GM19463 (cell line): ENCODE data around the gene STAM.
A peak's percentile ranks its signal among the peaks of the same experiment; 100 is the strongest.

Experiments used
- ATAC-seq: cut with Tn5 transposase; IDR thresholded peaks from one replicate; pipeline ENCODE4 v1.9.1; 2021; ENCODE audit warnings: mild to moderate bottlenecking, moderate library complexity; ENCODE audit not compliant: unreplicated experiment

Gene STAM

DNA sequence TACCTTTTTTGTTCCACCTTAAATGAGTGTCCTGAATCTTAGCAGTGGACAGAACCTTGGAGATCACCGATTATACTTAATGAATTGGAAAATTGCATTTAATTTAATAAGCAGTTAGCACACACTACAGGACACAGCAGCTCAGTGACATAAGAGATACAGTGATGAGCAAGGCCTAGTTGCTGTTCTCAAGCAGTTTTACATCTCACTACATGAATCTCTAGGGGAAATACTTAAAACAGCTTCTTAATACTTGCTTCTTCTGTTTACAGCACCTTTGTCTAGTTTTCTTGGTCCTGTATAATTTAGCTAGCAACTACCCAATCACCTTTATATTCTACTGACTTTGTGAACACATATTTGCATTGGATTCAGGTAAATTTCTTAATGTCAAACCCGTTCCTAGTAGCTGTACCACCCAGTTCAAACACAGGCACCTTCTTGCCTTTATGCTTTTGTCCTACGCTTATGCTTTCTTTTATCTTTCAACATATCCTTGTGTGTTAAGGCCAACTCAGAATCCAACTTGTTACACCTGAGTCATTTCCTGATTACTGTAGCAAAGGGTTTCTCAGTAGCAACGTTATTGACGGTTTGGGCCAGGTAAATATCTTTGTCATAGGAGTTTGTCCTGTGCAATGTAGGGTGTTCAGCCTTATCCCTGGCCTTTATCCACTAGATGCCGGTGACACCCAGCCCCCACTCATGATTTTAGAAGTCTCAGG lies 1.8 kb downstream of the STAM start:
- ATAC-seq = no peak

DNA sequence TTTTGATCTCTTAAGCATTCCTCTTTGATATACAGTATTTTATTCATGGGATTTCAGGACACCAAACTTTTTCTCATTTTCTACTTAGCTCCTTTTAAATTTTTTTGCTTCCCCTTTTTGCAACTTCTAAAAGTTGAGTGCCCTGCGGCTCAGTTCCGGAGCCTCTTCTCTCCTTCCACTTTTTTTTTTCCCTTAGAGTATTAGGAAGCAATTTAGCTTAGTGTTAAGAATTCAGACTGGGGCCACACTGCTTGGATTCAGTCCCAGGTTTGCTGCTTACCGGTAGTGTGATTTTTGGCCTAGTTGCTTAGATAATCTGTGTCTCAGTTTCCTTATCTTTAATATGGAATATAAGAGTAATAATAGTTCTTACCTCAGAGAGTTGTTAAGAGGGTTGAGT lies 3.4 kb downstream of the STAM start:
- no peak for ATAC-seq

DNA sequence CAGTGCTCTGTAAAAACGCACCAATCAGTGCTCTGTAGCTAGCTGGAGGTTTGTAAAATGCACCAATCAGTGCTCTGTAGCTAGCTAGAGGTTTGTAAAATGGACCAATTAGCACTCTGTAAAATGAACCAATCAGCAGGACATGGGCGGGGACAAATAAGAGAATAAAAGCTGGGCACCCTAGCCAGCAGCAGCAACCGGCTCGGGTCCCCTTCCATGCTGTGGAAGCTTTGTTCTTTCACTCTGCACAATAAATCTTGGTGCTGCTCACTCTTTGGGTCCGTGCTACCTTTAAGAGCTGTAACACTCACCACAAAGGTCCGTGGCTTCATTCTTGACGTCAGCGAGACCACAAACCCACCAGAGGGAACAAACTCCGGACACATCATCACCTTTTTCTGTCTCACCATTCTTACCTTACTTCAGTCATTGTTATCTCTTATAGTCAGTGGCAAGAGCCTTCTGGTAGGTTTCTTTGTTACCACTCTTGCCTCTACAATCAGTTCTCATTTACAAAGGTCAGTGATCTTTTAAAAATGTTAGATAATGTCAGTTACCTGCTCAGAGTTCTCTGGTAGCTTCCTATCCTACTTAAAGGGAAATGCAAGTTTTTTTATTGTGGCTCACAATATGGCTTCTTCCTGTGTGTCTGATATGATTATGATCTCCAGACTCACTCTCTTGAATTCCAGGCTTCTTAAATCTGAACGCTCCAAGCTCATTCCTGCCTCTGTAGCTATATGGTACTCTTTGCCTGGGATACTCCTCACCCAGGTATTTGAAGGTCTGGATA lies 4.5 kb downstream of the STAM start:
- ATAC-seq = no peak

DNA sequence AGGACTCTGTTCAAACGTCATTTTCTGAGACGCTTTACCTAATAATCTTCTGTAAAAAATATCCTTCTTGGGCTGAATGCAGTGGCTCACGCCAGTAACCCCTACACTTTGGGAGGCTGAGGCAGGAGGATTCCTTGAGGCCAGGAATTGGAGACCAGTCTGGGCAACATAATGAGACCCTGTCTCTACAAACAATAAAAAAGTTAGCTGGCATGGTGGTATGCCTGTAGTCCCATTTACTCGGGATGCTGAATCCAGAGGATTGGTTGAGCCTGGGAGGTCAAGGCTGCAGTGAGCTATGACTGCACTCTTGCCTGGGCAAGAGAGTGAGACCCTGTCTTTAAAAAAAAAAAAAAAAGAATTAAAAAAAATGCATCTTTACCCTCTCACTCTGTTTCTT lies 5.1 kb downstream of the STAM start:
- no peak for ATAC-seq

DNA sequence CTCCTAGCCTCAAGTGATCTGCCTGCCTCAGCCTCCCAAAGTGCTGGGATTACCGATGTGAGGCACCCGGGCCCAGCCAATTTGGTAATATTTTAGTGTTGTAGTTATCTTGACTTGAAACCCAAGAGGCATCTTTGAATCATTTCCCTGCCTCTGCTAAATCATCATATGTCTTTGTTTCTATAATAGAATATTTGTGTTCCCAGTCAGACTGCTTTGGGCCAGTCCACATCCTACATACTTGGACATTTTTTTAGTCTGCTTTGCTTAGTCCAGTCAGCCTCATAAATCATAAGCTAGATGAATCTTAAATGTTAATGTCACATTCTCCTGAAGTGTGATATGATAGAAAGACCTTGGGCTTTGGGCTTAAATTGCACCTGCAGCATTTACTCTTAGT lies 5.9 kb downstream of the STAM start:
- ATAC-seq = no peak

DNA sequence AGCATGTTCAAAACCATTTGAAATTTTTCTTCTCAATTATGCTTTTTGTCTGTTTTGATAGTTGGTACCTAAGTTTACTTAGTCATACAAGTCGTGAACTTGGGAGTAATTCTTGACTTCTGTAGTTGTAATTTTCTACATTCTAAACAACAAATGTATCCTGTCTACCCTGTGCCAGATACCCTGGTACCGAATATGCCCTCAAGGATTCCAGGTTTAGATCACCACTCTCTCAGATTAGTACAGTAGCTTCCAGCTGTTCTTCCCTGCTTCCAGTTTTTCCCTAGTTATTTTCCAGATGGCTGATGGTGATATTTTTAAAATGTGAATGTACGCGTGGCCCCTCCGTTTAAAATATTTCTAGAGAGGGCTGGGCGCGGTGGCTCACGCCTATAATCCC lies 6.5 kb downstream of the STAM start:
- ATAC-seq = no peak

DNA sequence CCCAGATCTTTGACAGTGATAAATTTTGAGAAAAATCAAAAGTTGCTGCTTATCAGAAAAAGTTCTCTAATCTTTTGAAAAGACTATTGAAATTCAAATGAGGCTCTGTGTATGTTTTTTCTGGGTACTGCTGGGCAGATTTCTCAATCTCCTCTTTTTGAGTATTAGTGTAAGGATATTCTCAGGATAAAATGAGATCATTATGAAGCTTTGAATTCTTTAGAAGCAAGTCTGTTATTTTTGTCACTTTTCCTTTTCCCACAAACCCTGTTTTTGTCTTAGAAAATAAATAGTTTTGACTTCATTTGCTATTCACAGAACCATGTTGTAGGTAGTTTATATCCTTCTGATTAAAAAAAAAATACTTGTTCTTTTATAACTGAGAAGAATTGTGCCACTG lies 7.9 kb downstream of the STAM start:
- ATAC-seq = no peak

DNA sequence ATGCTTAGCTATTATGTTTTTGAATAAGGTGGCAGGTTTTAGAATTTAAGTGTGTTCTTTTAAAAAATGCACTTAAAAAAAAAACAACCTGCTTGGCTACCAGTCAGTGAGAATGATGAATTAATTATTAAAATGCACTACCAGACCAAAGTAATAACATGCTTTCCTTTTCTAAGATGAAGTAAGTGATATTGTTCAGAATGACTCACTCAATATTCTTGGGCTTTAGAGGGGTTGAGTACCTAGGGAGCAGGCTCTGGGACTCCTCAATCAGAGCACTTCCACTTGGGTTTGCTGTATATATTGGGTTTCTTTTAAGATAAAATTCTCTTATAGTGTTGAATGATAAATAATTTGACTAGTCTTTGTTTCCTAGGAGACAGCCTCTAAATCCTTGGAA lies 8.6 kb downstream of the STAM start:
- no peak for ATAC-seq

DNA sequence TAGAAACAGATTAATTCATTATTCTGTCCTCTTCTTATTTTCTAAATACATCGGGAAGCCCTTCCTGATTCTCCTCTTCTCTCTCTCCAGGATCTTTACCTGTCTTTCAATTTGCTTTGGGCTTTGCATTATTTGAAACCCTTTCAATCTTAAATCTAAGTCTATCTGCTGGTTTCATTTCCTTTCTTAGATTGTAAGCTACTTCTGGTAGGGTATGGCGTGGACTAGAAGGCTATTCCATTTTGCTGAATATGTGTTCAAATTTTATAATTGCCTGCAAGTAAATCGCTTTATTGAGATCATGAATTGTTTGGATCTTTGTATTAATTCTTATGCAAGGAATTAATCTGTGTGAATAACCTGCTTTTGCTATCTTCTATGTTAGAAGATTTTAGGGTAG lies 11.1 kb downstream of the STAM start:
- ATAC-seq = peak; percentile 6

DNA sequence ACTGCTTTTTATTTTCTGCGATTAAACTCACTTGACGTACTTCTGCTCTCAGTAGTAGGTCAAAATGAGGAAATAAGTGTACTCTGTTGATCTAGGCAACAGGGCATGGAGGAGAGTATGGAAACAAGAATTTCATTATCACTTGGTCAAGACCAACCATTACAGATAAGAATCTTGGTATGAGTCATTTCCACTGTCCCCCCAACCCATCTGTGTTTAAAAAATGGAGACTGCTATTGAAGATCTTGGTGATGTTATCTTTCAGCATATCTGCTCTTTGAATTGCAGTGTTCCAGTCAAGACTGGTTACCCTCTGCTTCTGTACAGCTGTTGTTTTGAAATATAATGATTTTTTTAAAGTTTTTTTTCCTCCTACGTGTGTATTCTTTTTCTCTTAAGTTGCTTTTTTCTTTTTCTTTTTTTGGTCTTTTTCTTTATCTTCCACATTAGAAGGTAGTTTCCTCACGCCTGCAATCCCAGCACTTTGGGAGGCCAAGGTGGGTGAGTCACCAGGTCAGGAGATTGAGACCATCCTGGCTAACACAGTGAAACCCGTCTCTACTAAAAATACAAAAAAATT lies 11.7 kb downstream of the STAM start:
- peak; percentile 89 for ATAC-seq

DNA sequence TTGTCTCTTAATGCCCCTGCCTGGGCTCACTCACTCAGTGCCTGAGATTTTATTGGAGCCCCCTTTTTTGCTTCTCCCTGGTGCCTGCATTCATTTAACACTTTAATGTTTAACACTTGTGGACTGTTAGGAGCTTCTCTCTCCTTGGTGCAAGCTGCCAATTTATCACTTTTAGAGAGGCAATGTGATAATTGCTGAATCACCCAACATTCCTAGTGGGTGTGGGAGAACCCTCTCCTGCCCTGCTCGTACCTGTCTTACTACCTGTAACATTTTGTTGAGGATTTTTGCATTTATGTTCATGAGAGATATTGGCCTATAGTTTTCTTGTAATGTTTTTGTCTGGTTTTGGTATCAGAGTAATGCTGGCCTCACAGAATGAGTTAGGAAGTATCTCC lies 13.2 kb downstream of the STAM start:
- no peak for ATAC-seq

DNA sequence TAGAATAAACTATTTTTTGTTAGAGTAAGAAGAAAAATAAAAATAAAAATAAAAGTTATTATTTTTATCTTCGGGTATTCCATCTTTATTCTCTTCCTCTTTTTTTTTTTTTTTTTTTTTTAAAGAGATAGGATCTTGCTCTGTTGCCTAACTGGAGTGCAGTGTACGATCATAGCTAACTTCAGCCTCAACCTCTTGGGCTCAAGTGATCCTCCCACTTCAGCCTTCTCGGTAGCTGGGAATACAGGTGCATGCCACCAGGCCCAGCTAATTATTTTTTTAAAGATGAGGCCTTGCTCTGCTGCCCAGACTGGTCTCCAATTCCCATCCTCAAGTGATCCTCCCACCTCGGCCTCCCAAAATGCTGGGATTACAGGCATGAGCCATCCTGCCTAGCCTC lies 15.4 kb downstream of the STAM start:
- ATAC-seq = no peak

DNA sequence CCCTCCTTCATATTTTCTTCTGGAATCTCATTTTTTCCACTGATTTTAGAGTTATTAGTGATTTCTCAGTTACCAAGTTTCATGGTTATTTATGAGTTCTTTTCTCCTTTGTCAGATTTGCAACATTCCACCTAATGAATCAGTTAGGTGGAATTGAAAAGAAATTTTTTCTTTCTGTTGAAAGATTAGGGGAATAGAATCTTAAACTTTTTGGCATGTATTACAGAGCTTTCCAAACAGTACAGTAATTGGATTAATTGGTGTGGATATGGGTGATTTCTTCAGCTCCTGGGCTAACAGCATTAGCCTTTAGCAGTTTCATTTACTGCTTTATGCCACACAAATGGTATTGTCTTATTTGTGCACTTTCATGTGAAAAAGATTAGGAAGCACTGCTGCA lies 17.0 kb downstream of the STAM start:
- no peak for ATAC-seq

DNA sequence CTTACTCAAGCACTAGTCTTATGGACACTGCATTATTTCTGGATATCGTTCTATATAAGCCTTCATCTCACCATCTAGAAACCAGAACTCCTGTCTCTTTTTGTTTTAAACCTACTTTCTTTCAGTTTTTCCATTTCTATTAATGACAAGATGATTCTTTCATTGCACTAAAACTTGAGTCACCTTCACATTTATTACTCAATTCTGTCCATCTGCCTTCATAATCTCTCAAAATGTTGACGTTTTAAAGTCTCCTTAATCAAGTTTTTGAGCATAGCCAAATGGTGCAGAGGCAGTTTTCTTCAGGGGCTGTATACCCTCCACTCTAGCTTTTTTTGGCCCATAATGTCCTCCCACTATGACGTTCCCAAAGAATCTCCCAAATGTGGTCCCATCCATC lies 17.6 kb downstream of the STAM start:
- no peak for ATAC-seq

DNA sequence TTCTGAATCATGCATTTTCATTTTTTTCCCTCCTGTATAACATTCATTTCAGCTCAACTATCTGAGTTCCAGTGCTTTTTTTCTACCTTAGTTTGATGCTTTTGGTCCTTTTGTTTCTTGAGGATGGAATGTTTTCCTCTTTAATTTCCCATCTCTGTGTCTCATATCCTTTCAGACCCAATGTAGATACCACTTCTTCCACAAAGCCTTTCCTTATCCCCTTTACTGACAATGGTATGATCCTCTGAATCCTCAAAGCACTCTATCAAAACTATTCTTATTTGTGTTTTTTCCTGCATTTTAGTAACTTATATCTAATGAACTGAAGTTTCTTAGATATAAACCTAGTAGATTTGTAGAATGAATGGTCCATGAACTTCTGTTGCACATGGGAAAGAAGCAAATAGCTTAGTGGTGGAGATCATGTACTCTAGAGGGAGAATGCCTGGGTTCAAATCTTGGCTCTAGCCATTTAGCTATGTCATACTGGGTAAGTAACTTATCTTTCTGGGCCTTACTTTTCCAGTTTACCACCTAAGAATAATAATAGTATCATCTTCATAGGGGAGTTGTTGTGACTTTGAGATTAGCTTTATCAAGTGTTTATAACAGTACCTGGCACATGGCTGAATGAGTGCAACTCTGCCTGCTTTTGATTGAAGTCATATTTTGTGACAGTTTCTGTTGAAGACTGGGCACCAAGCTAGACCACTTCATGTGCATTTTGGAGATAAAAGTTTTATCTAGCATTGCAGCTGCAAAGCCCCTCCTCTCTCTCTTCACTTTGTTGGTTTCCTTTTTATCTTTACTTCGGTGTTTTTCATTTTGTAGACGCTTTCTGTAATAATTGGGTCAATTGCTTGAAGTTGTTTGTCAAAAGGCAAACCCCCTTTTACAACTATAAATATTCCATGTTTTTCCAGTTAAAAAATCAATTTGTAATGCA lies 18.5 kb downstream of the STAM start:
- ATAC-seq = no peak

DNA sequence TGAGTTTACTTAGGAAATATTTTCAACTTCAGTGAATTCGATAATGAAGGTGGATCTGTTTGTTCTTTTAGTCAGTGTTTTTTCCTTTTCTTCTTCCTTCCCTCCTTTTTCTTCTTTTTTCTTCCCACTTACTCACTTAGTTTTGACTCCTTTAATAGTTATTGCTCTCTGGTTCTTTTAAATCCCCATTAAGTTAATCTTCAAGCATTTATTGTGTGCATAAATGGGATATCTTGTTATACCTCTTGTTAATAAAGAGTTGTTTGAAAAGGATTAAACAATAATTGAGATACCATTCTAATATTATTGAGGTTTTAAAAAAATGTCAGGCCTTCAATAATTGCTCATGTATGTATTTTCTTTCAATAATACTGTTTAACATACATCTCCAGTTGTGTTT lies 19.5 kb downstream of the STAM start:
- ATAC-seq = no peak

DNA sequence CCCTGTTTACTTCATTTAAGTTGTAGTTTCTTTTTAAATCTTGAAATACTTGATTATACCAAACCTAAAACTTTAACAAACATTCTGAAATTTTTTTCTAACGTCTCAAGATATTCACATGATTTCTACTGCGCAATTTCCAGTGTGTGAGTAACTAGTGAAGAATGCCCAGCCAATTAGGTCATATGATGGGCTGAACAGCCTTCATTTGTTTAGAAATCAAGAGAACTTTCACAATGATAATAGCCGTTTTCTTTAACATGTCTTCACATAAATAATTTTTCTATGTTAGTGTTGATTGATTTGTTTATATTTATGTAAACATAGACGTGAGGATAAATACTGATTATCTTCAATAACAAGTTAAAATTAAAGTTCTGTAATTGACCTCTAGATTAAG lies 21.8 kb downstream of the STAM start:
- ATAC-seq = no peak

DNA sequence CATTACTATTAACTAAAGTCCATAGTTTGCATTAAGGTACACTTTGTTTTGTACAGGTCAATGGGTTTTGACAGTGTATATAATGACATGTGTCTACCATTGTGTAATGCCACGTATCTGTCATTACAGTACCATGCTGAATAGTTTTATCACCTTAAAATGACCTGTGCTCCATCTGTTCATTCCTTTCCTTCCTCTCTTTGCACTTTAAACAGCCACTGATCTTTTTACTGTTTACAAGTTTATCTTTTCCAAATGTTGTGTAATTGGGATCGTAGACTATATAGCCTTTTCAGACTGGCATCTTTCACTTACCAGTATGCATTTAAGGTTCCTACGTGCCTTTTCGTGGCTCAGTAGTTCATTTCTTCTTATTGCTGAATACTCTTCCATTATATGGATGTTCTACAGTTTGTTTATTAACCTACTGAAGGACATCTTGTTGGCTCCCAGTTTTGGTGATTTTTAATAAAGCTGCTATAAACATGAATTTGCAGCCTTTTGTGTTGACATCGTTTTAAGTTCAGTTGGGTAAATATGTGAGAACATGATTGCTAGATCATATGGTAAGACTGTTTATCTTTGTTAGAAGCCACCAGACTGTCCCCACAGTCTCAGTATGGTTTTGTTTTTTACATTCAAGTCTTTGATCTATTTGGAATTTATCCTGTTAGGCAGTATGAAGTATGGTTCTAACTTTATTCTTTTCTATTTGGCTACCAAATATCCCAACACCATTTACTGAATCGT lies 24.7 kb downstream of the STAM start:
- no peak for ATAC-seq

DNA sequence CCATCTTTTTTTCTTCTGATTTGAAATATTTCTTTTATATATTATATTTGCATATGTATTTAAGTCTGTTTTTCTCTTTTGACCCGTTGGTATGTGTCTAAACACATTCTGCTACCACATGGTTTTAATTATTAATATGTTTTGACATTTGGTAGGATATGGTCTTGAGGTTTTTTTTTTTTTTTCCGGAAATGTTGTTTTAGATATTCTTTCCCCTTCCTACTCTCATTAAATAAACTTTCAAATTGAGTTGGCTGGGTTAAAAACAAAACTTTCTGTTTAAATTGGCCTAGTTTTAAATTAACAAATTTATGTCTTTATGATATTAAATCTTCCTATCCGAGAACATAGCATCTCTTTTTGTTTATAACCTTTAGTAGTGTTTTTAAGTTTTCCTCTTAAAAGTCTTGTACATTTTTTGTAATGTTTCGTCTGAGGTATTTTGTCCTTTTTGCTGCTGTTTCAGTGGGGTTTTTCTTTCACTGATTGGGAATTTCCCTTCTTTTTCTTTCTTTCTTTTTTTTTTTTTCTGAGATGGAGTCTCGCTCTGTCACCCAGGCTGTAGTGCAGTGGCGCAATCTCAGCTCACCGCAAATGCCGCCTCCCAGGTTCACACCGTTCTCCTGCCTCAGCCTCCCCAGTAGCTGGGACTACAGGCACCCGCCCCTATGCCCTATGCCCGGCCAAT lies 25.4 kb downstream of the STAM start:
- ATAC-seq = peak; percentile 57

DNA sequence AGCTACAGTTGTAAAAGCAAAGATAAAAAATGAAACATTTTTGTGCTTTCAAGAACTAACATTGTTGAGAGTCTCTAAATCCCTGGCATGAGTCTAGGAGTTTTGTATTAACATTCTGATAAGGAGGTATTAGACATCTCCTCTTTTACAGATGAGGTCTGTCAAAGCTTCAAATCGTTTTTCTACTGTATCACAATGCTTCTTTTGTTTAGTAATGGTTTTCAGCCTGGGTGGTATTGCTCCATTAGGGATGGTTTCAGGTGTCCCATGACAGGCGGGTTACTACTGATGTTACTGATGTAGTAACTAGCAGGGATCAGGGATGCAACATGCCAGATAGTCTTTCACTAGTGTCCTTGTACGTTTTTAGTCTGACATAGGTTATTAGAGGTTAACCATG lies 27.4 kb downstream of the STAM start:
- ATAC-seq = no peak
